Measurements from ENCODE around the gene LZTS3. TPM values are rescaled to one million over a fixed set of nuclear protein-coding genes. Genes with fewer than 3 reads are reported as not detected.
"Not testable (repeated sequence)": the region's sequence is repeated elsewhere in the genome, so short reads cannot be mapped to it uniquely, and the experiment has no call there.

The LZTS3 gene
- total and polyA plus RNA-seq, 8 donors, result 5.3 to 36.6 (median 17.1) TPM

- Histone ChIP-seq H3K27me3 (no peaks in the 10 kb centered on the region), H3K9me3 (no peaks in the 10 kb centered on the region), H3K27ac (no peak overlapping the region), H3K4me3 (no peak overlapping the region), H3K4me1 (no peaks in the 10 kb centered on the region), H3K36me3 (peaks cover 44 to 62% (median 58%) of the 10 kb centered on the region in 4 donors)
- 78 to 97% (median 87%) methylated on average over 3 of the region's 3 CpGs for WGBS, 5 donors
- no peak for DNase-seq
- TF ChIP-seq POLR2AphosphoS5 (IDR thresholded peaks at IDR 0.05), result no peak
- TF ChIP-seq POLR2A (IDR thresholded peaks at IDR 0.05), result no peak
- TF ChIP-seq EP300 (IDR thresholded peaks at IDR 0.05), result no peak
- no peak for TF ChIP-seq CTCF (IDR thresholded peaks at IDR 0.05)
- intact Hi-C loops (cut with DNase I; ENCODE audit: low total_unique reads), result no loop called here
These were observed 15.6 kb upstream of the LZTS3 start for GRCh38 chr20:3188823-3189413.

- H3K4me3 ChIP-seq; H3K27ac ChIP-seq; H3K4me1 ChIP-seq; intact Hi-C loops (cut with DNase I; ENCODE audit: low total_unique reads); H3K9me3 ChIP-seq; H3K27me3 ChIP-seq; DNase-seq: not testable (repeated sequence)
- WGBS, 5 donors, result 93 to 98% (median 94%) methylated on average over 9 of the region's 9 CpGs
- H3K36me3 ChIP-seq, result peaks cover 34 to 52% (median 47%) of the 10 kb centered on the region in 4 donors
These were observed 14.5 kb upstream of the LZTS3 start for GRCh38 chr20:3187861-3188260.

- no peak overlapping the region for H3K4me3 ChIP-seq
- peaks cover 0 to 10% (median 6%) of the 10 kb centered on the region in 4 donors for H3K4me1 ChIP-seq
- intact Hi-C loops (cut with DNase I; ENCODE audit: low total_unique reads), result no loop called here
- peaks cover 0 to 14% (median 9%) of the 10 kb centered on the region in 4 donors for H3K36me3 ChIP-seq
- no peaks in the 10 kb centered on the region for H3K9me3 ChIP-seq
- no peak overlapping the region for H3K27ac ChIP-seq
- H3K27me3 ChIP-seq, result no peaks in the 10 kb centered on the region
- TF ChIP-seq EP300 (IDR thresholded peaks at IDR 0.05) (no peak), CTCF (IDR thresholded peaks at IDR 0.05) (no peak), POLR2AphosphoS5 (IDR thresholded peaks at IDR 0.05) (no peak), POLR2A (IDR thresholded peaks at IDR 0.05) (no peak)
- no peak for DNase-seq
- WGBS, 5 donors, result 76 to 88% (median 85%) methylated on average over 3 of the region's 3 CpGs
These were observed 10.7 kb upstream of the LZTS3 start for GRCh38 chr20:3183896-3184612.

- H3K36me3 ChIP-seq; intact Hi-C loops (cut with DNase I; ENCODE audit: low total_unique reads); H3K9me3 ChIP-seq; H3K4me3 ChIP-seq; H3K27ac ChIP-seq; DNase-seq; H3K27me3 ChIP-seq: not testable (repeated sequence)
- WGBS, 5 donors, result 93 to 100% (median 96%) methylated on average over 5 of the region's 5 CpGs
- peaks cover 6 to 23% (median 15%) of the 10 kb centered on the region in 4 donors for H3K4me1 ChIP-seq
These were observed 9.1 kb upstream of the LZTS3 start for GRCh38 chr20:3182429-3182828.

GRCh38 chr20:3181270-3181669, 7.9 kb upstream of the LZTS3 start:
- TF ChIP-seq EP300 (IDR thresholded peaks at IDR 0.05) (no peak), POLR2A (IDR thresholded peaks at IDR 0.05) (no peak), CTCF (IDR thresholded peaks at IDR 0.05) (no peak), POLR2AphosphoS5 (IDR thresholded peaks at IDR 0.05) (no peak)
- Histone ChIP-seq H3K27ac (no peak overlapping the region), H3K27me3 (no peaks in the 10 kb centered on the region), H3K36me3 (no peaks in the 10 kb centered on the region), H3K4me3 (no peak overlapping the region), H3K9me3 (no peaks in the 10 kb centered on the region), H3K4me1 (peaks cover 6 to 25% (median 16%) of the 10 kb centered on the region in 4 donors)
- intact Hi-C loops (cut with DNase I; ENCODE audit: low total_unique reads), result no loop called here
- 41 to 62% (median 56%) methylated on average over 5 of the region's 5 CpGs for WGBS, 5 donors
- DNase-seq, result peak in 1 of 2 donors; percentile 57
